Astrocyte (in vitro differentiated cells and primary cell): Measurements from ENCODE around the gene PRR5. TPM values are rescaled to one million over a fixed set of nuclear protein-coding genes. Genes with fewer than 3 reads are reported as not detected.

Experiments
- DNase-seq: peaks from one replicate; pipeline ENCODE4 v3.0.0-alpha.2; 2010; ENCODE audit warnings: low read depth
- FAIRE-seq: peaks from 2 replicates; lab custom pipeline; 2011; peaks lifted over from hg19 to GRCh38; lab: Jason Lieb, UNC
- H2AFZ ChIP-seq: 2 replicates; pipeline ENCODE4 v1.6.0; 2012; ENCODE audit warnings: low read depth, low read length, inconsistent platforms
- H3K27ac ChIP-seq: 2 replicates; pipeline ENCODE4 v1.5.1; 2011; ENCODE audit warnings: low read depth, low read length, inconsistent platforms
- H3K27me3 ChIP-seq: 2 replicates; pipeline ENCODE4 v1.6.0; 2011; ENCODE audit warnings: low read length, inconsistent platforms; ENCODE audit not compliant: insufficient read depth
- H3K36me3 ChIP-seq: 2 replicates; pipeline ENCODE4 v1.5.1; 2011; ENCODE audit warnings: low read length, inconsistent platforms; ENCODE audit not compliant: insufficient read depth
- H3K4me1 ChIP-seq: 2 replicates; pipeline ENCODE4 v1.5.1; 2011; ENCODE audit warnings: low read length, inconsistent platforms; ENCODE audit not compliant: insufficient read depth
- H3K4me2 ChIP-seq: 2 replicates; pipeline ENCODE4 v1.6.0; 2012; ENCODE audit warnings: low read length, inconsistent platforms
- H3K4me3 ChIP-seq: 2 replicates; pipeline ENCODE4 v1.5.1; 2011; ENCODE audit warnings: low read depth, mild to moderate bottlenecking, low read length, inconsistent platforms; ENCODE audit not compliant: insufficient read depth
- H3K79me2 ChIP-seq: 2 replicates; pipeline ENCODE4 v1.6.0; 2012; ENCODE audit warnings: mild to moderate bottlenecking, low read length, inconsistent platforms; ENCODE audit not compliant: insufficient read depth
- H3K9ac ChIP-seq: 2 replicates; pipeline ENCODE4 v1.6.0; 2012; ENCODE audit warnings: mild to moderate bottlenecking, low read length, inconsistent platforms
- H3K9me3 ChIP-seq: 2 replicates; pipeline ENCODE4 v1.5.1; 2012; ENCODE audit warnings: low read depth, mild to moderate bottlenecking, low read length, inconsistent platforms; ENCODE audit not compliant: insufficient read depth
- H4K20me1 ChIP-seq: 2 replicates; pipeline ENCODE4 v1.6.0; 2012; ENCODE audit warnings: low read length, inconsistent platforms; ENCODE audit not compliant: insufficient read depth
- H3K27ac Mint-ChIP-seq: one replicate; pipeline ENCODE4 v1.8.0; 2021; ENCODE audit warnings: mild to moderate bottlenecking, mixed read lengths; ENCODE audit not compliant: unreplicated experiment
- H3K27me3 Mint-ChIP-seq: one replicate; pipeline ENCODE4 v1.8.0; 2021; ENCODE audit warnings: low read depth, mixed read lengths; ENCODE audit not compliant: unreplicated experiment
- H3K36me3 Mint-ChIP-seq: one replicate; pipeline ENCODE4 v1.8.0; 2021; ENCODE audit warnings: low read depth, mixed read lengths; ENCODE audit not compliant: unreplicated experiment
- H3K4me1 Mint-ChIP-seq: one replicate; pipeline ENCODE4 v1.8.0; 2021; ENCODE audit warnings: low read depth, mixed read lengths; ENCODE audit not compliant: unreplicated experiment
- H3K4me3 Mint-ChIP-seq: one replicate; pipeline ENCODE4 v1.8.0; 2021; ENCODE audit warnings: mild to moderate bottlenecking, moderate library complexity, mixed read lengths; ENCODE audit not compliant: unreplicated experiment
- H3K9me3 Mint-ChIP-seq: one replicate; pipeline ENCODE4 v1.8.0; 2021; ENCODE audit warnings: mild to moderate bottlenecking, mixed read lengths; ENCODE audit not compliant: unreplicated experiment
- CTCF ChIP-seq: IDR thresholded peaks from 2 replicates; pipeline ENCODE4 v1.5.1; 2011; ENCODE audit warnings: low read depth, mild to moderate bottlenecking, inconsistent platforms, low read length, moderate library complexity; ENCODE audit not compliant: insufficient read depth
- EZH2 ChIP-seq: IDR thresholded peaks from 2 replicates; pipeline ENCODE4 v1.6.1; 2012; ENCODE audit warnings: mild to moderate bottlenecking, low read length, inconsistent platforms; ENCODE audit not compliant: insufficient read depth
- total RNA-seq: library from RNA; stranded (reverse); gene quantifications from 2 replicates; pipeline ENCODE4 v1.2.1, GENCODE V29; 2021

PRR5 gene
- total RNA-seq, 1 donor from 2014 or later, result 23.6 TPM

- no peak overlapping the region for H3K27ac Mint-ChIP-seq
- Histone ChIP-seq H3K79me2 (no peaks in the 10 kb centered on the region), H3K4me2 (no peak overlapping the region), H2AFZ (no peak overlapping the region), H3K9ac (no peak overlapping the region), H3K27ac (no peak overlapping the region), H3K36me3 (no peaks in the 10 kb centered on the region), H3K27me3 (peaks cover 24% of the 10 kb centered on the region), H3K4me3 (no peak overlapping the region), H4K20me1 (peaks cover 4% of the 10 kb centered on the region), H3K9me3 (no peaks in the 10 kb centered on the region), H3K4me1 (peaks cover 12% of the 10 kb centered on the region)
- H3K4me1 Mint-ChIP-seq, result peaks cover 6% of the 10 kb centered on the region
- FAIRE-seq (no peak), DNase-seq (no peak)
- TF ChIP-seq EZH2 (no peak), CTCF (no peak)
- H3K9me3 Mint-ChIP-seq, result peaks cover 10% of the 10 kb centered on the region
- no peaks in the 10 kb centered on the region for H3K36me3 Mint-ChIP-seq
- H3K4me3 Mint-ChIP-seq, result no peak overlapping the region
- peaks cover 10% of the 10 kb centered on the region for H3K27me3 Mint-ChIP-seq
These were observed 59.0 kb downstream of the PRR5 start for GRCh38 chr22:44761025-44761424.

GRCh38 chr22:44764373-44764772, 62.4 kb downstream of the PRR5 start:
- no peak overlapping the region for H2AFZ ChIP-seq
- H3K4me3 ChIP-seq, result no peak overlapping the region
- H4K20me1 ChIP-seq, result no peaks in the 10 kb centered on the region
- H3K9ac ChIP-seq, result no peak overlapping the region
- H3K79me2 ChIP-seq, result no peaks in the 10 kb centered on the region
- no peak overlapping the region for H3K27ac Mint-ChIP-seq
- H3K9me3 Mint-ChIP-seq, result peaks cover 10% of the 10 kb centered on the region
- no peaks in the 10 kb centered on the region for H3K9me3 ChIP-seq
- H3K27me3 ChIP-seq, result peaks cover 27% of the 10 kb centered on the region
- TF ChIP-seq CTCF, result no peak
- TF ChIP-seq EZH2, result no peak
- no peaks in the 10 kb centered on the region for H3K4me1 ChIP-seq
- H3K4me3 Mint-ChIP-seq, result no peak overlapping the region
- FAIRE-seq (no peak), DNase-seq (no peak)
- peaks cover 19% of the 10 kb centered on the region for H3K27me3 Mint-ChIP-seq
- no peak overlapping the region for H3K4me2 ChIP-seq
- no peaks in the 10 kb centered on the region for H3K36me3 ChIP-seq
- H3K27ac ChIP-seq, result no peak overlapping the region
- H3K36me3 Mint-ChIP-seq, result no peaks in the 10 kb centered on the region
- no peaks in the 10 kb centered on the region for H3K4me1 Mint-ChIP-seq

GRCh38 chr22:44764974-44765373, 63.0 kb downstream of the PRR5 start:
- H3K79me2 ChIP-seq, result no peaks in the 10 kb centered on the region

More at GRCh38 chr22:44764974-44765373, 63.0 kb downstream of the PRR5 start:
- DNase-seq (no peak), FAIRE-seq (no peak)
- Mint-ChIP-seq H3K36me3 (no peaks in the 10 kb centered on the region), H3K27ac (no peak overlapping the region), H3K4me1 (no peaks in the 10 kb centered on the region), H3K27me3 (peaks cover 19% of the 10 kb centered on the region), H3K9me3 (peaks cover 12% of the 10 kb centered on the region), H3K4me3 (no peak overlapping the region)
- H3K9me3 ChIP-seq, result no peaks in the 10 kb centered on the region
- H3K4me3 ChIP-seq, result no peak overlapping the region
- H3K27ac ChIP-seq, result no peak overlapping the region
- peaks cover 27% of the 10 kb centered on the region for H3K27me3 ChIP-seq
- no peak for TF ChIP-seq EZH2
- no peak for TF ChIP-seq CTCF
- no peak overlapping the region for H3K4me2 ChIP-seq
- no peak overlapping the region for H2AFZ ChIP-seq
- no peak overlapping the region for H3K9ac ChIP-seq
- no peaks in the 10 kb centered on the region for H4K20me1 ChIP-seq
- no peaks in the 10 kb centered on the region for H3K4me1 ChIP-seq
- no peaks in the 10 kb centered on the region for H3K36me3 ChIP-seq
